GM12873 (cell line): ENCODE data around the gene PRSS12.

ENCODE experiments used
- TF ChIP-seq, protein P1 (sequence below): IDR thresholded peaks from 2 replicates; pipeline ENCODE4 v1.5.1; 2012; ENCODE audit warnings: low read depth, mild to moderate bottlenecking, moderate library complexity, low read length, control low read depth; ENCODE audit not compliant: insufficient read depth; ENCODE audit errors: missing control alignments

PRSS12 gene

DNA sequence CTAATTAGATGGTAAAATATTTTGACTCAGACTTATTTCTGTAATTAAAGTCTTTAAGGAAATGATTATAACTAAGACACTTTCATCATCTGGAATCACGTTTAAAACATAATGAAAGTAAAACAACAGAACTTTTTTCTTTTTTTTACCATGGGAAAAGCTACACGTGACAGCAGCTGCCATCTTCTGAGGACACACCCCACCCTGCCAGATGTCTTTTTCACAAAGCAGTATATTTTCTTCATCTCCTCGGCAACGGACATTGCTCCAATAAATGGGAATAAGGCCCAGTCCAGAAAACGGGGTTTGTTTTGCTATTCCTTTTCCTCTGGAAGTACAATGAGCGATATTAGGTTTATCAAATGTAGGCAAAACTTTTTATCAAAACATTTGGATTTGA is 17.5 kb downstream of the PRSS12 start:
- TF ChIP-seq, protein P1, sequence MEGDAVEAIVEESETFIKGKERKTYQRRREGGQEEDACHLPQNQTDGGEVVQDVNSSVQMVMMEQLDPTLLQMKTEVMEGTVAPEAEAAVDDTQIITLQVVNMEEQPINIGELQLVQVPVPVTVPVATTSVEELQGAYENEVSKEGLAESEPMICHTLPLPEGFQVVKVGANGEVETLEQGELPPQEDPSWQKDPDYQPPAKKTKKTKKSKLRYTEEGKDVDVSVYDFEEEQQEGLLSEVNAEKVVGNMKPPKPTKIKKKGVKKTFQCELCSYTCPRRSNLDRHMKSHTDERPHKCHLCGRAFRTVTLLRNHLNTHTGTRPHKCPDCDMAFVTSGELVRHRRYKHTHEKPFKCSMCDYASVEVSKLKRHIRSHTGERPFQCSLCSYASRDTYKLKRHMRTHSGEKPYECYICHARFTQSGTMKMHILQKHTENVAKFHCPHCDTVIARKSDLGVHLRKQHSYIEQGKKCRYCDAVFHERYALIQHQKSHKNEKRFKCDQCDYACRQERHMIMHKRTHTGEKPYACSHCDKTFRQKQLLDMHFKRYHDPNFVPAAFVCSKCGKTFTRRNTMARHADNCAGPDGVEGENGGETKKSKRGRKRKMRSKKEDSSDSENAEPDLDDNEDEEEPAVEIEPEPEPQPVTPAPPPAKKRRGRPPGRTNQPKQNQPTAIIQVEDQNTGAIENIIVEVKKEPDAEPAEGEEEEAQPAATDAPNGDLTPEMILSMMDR, result no peak

DNA sequence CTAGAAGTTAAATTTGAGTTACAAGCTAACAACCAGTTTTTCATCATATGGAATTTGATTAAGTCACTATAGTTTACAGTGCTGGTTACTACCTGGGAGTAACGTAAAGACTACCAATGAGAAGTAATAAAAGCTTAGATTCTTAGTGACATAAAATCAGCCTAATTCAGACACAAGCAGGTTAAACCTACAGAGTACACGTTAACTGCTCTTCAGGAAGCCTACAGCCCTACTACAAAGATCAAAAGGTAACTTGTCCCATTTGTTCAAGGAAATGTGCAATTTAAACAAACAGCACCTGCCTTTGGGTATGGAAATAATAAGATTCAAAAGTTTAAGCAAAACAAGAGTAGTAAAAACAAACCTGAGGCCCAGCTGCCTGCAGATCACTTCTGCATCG is 21.5 kb downstream of the PRSS12 start:
- TF ChIP-seq, protein P1, result no peak

GRCh38 chr4:118329849-118330248 is 23.0 kb downstream of the PRSS12 start:
- TF ChIP-seq, protein P1, result no peak

- TF ChIP-seq, protein P1, result no peak
These were observed 25.1 kb downstream of the PRSS12 start for GRCh38 chr4:118327554-118328241.

- TF ChIP-seq, protein P1, result no peak
These were observed 26.2 kb downstream of the PRSS12 start for GRCh38 chr4:118326585-118326984.

DNA sequence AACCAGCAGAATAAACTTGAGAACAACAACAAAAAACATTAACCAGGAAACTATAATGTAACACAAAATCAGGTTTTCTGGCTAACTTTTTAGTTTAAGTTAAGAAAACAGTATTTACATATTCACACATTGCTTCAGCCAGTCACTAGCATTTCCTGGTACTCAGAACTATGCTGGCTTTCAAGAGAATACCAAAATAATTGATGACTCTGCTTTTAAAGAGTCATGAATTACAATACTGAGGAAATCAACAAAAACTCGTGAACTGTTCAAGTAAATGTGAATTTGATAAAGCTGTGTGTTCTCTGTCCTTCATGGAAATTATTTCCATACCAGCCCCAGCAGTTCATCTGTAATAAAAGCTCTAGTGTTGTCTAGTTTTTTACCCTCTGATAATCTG is 27.4 kb downstream of the PRSS12 start:
- TF ChIP-seq, protein P1, result no peak

GRCh38 chr4:118322831-118323502 is 29.8 kb downstream of the PRSS12 start:
- TF ChIP-seq, protein P1, result no peak
